CD14-positive monocyte (primary cell): ENCODE data around the gene JARID2. TPM values are rescaled to one million over a fixed set of nuclear protein-coding genes. Genes with fewer than 3 reads are reported as not detected.

Experiments used
- DNase-seq, 3 donors: peaks; one replicate each; pipeline ENCODE4 v3.0.0-alpha.2; 2011 to 2022
- H2AFZ ChIP-seq: 2 replicates; pipeline ENCODE4 v1.6.0; 2012; ENCODE audit warnings: mild to moderate bottlenecking, low read depth, low read length, inconsistent platforms; ENCODE audit not compliant: insufficient read depth, poor library complexity, severe bottlenecking
- H3K27ac ChIP-seq, 2 donors: 1 replicate in 1 of 2; 2 replicates in 1 of 2; pipeline ENCODE4 v1.5.1; 2012 to 2013; ENCODE audit warnings: low read length in 2 of 2, control low read depth in 1 of 2, inconsistent platforms in 1 of 2, low read depth in 1 of 2, mild to moderate bottlenecking in 1 of 2
- H3K27me3 ChIP-seq, 2 donors: one replicate each; pipeline versions ENCODE4 v1.6.0 to v1.6.1; 2011 to 2013; ENCODE audit warnings: low read length in 2 of 2; ENCODE audit not compliant: control insufficient read depth in 2 of 2, insufficient read depth in 2 of 2
- H3K36me3 ChIP-seq, 2 donors: replicated peaks in 1 of 2; 1 replicate in 1 of 2; 2 replicates in 1 of 2; pipeline versions ENCODE4 v1.5.1 to v1.6.1; 2012 to 2013; ENCODE audit warnings: low read length in 2 of 2, control low read depth in 1 of 2, inconsistent platforms in 1 of 2, mild to moderate bottlenecking in 1 of 2; ENCODE audit not compliant: insufficient read depth in 2 of 2, control insufficient read depth in 1 of 2
- H3K4me1 ChIP-seq, 2 donors: 1 replicate in 1 of 2; 2 replicates in 1 of 2; pipeline versions ENCODE4 v1.5.1 to v1.6.1; 2012 to 2013; ENCODE audit warnings: low read length in 2 of 2, control low read depth in 1 of 2, inconsistent platforms in 1 of 2, mild to moderate bottlenecking in 1 of 2, moderate library complexity in 1 of 2; ENCODE audit not compliant: insufficient read depth in 2 of 2, control insufficient read depth in 1 of 2
- H3K4me2 ChIP-seq: replicated peaks from 2 replicates; pipeline ENCODE3; 2012; ENCODE audit warnings: low read length, moderate library complexity, mild to moderate bottlenecking; ENCODE audit not compliant: poor library complexity, severe bottlenecking; ENCODE audit errors: extremely low read depth
- H3K4me3 ChIP-seq, 3 experiments: fragments of 200-600 bp in 1 of 3; sonication (generic) in 1 of 3; replicated peaks in 1 of 3; 1 replicate in 2 of 3; 2 replicates in 1 of 3; pipeline ENCODE4 v1.5.1; 2011 to 2013; ENCODE audit warnings: low read length in 3 of 3, mild to moderate bottlenecking in 3 of 3, control low read depth in 2 of 3, low read depth in 2 of 3, inconsistent platforms in 1 of 3, moderate library complexity in 1 of 3
- H3K79me2 ChIP-seq: 2 replicates; pipeline ENCODE4 v1.6.0; 2012; ENCODE audit warnings: mild to moderate bottlenecking, control low read depth, inconsistent platforms, low read length, moderate library complexity; ENCODE audit not compliant: insufficient read depth
- H3K9ac ChIP-seq: 2 replicates; pipeline ENCODE4 v1.6.0; 2017; ENCODE audit warnings: low read length, mild to moderate bottlenecking; ENCODE audit not compliant: insufficient read depth, poor library complexity, severe bottlenecking
- H3K9me3 ChIP-seq, 2 donors: replicated peaks in 1 of 2; 1 replicate in 1 of 2; 2 replicates in 1 of 2; pipeline versions ENCODE4 v1.5.1 to v1.6.1; 2012 to 2013; ENCODE audit warnings: low read length in 2 of 2, control low read depth in 1 of 2; ENCODE audit not compliant: control insufficient read depth in 1 of 2, insufficient read depth in 1 of 2
- H4K20me1 ChIP-seq: 2 replicates; pipeline ENCODE4 v1.6.0; 2012; ENCODE audit warnings: mild to moderate bottlenecking, low read length, control low read depth, moderate library complexity; ENCODE audit not compliant: insufficient read depth
- H3K27ac Mint-ChIP-seq, 7 donors: one replicate each; pipeline ENCODE4 v1.8.0; 2020; ENCODE audit warnings: mild to moderate bottlenecking in 7 of 7, mixed read lengths in 7 of 7, moderate library complexity in 6 of 7, inconsistent platforms in 2 of 7
- H3K27me3 Mint-ChIP-seq, 3 donors: one replicate each; pipeline ENCODE4 v1.8.0; 2021 to 2022; ENCODE audit warnings: low read depth in 3 of 3, mild to moderate bottlenecking in 3 of 3, mixed read lengths in 3 of 3, moderate library complexity in 3 of 3, inconsistent platforms in 1 of 3
- H3K36me3 Mint-ChIP-seq, 2 donors: one replicate each; pipeline ENCODE4 v1.8.0; 2020; ENCODE audit warnings: mixed read lengths in 2 of 2, inconsistent platforms in 1 of 2, mild to moderate bottlenecking in 1 of 2
- H3K4me1 Mint-ChIP-seq: one replicate; pipeline ENCODE4 v1.8.0; 2020; ENCODE audit warnings: mild to moderate bottlenecking, mixed read lengths
- H3K4me3 Mint-ChIP-seq, 2 donors: one replicate each; pipeline ENCODE4 v1.8.0; 2020; ENCODE audit warnings: mild to moderate bottlenecking in 2 of 2, mixed read lengths in 2 of 2, moderate library complexity in 1 of 2
- H3K9me3 Mint-ChIP-seq, 7 donors: one replicate each; pipeline ENCODE4 v1.8.0; 2020 to 2022; ENCODE audit warnings: mixed read lengths in 7 of 7, mild to moderate bottlenecking in 6 of 7, moderate library complexity in 6 of 7, inconsistent platforms in 2 of 7
- CTCF ChIP-seq: fragments of 200-600 bp; IDR thresholded peaks from one replicate; pipeline ENCODE4 v1.8.0; 2022; ENCODE audit warnings: antibody characterized with exemption, mild to moderate bottlenecking
- WGBS: methylation state at CpG from one replicate; pipeline ENCODE4 v1.1.5; 2013; ENCODE audit warnings: missing lambda C conversion rate; ENCODE audit not compliant: insufficient coverage; 5-methylcytosine and 5-hydroxymethylcytosine counted together
- intact Hi-C, 2 donors: fragments of 100-400 bp; cut with micrococcal nuclease; formaldehyde crosslinking; loops; one replicate each; pipeline versions ENCODE4 v1.15.0 to v1.15.1; 2023
- polyA plus RNA-seq, 3 donors: library from polyadenylated mRNA; depleted of rRNA in 1 of 3; unstranded in 2 of 3; stranded (reverse) in 1 of 3; fragments of 300-500 nt in 2 of 3; fragments of >200 nt in 1 of 3; fragmentation: Illumina TruSeq in 2 of 3; gene quantifications; 1 replicate in 2 of 3; 2 replicates in 1 of 3; pipeline ENCODE4 v1.2.3, GENCODE V29; 2012 to 2021

Gene JARID2
- polyA plus RNA-seq, 3 donors, result 6.8 to 17.5 (median 12.5) TPM

GRCh38 chr6:15484140-15484539 is 238.3 kb downstream of the JARID2 start:
- Histone ChIP-seq H3K9me3 (no peaks in the 10 kb centered on the region), H3K4me2 (no peak overlapping the region), H2AFZ (no peak overlapping the region), H3K79me2 (peaks cover 80% of the 10 kb centered on the region), H3K4me1 (peaks cover 10 to 14% of the 10 kb centered on the region in 2 donors), H3K27ac (peak overlapping the region in 1 of 2 donors; percentile 52), H3K36me3 (peaks cover 23 to 35% of the 10 kb centered on the region in 2 donors), H4K20me1 (peaks cover 97% of the 10 kb centered on the region), H3K4me3 (no peak overlapping the region), H3K27me3 (no peaks in the 10 kb centered on the region), H3K9ac (no peak overlapping the region)
- 100% methylated on average over 1 of the region's 3 CpGs for WGBS
- peak overlapping the region in 6 of 7 donors; percentile 1 to 85 (median 38) for H3K27ac Mint-ChIP-seq
- H3K36me3 Mint-ChIP-seq, result peaks cover 49 to 50% of the 10 kb centered on the region in 2 donors
- H3K4me1 Mint-ChIP-seq, result peaks cover 42% of the 10 kb centered on the region
- no peak for TF ChIP-seq CTCF
- DNase-seq, result no peak
- H3K9me3 Mint-ChIP-seq, result peaks cover 0 to 2% (median 0%) of the 10 kb centered on the region in 7 donors
- intact Hi-C loops, result no loop called here
- H3K4me3 Mint-ChIP-seq, result no peak overlapping the region
- H3K27me3 Mint-ChIP-seq, result no peaks in the 10 kb centered on the region

- Histone ChIP-seq H3K27me3 (no peaks in the 10 kb centered on the region), H3K4me2 (no peak overlapping the region), H3K79me2 (peaks cover 80% of the 10 kb centered on the region), H3K4me1 (peaks cover 10 to 14% of the 10 kb centered on the region in 2 donors), H3K4me3 (no peak overlapping the region), H3K36me3 (peaks cover 30 to 35% of the 10 kb centered on the region in 2 donors), H2AFZ (no peak overlapping the region), H3K27ac (peak overlapping the region in 1 of 2 donors; percentile 52), H4K20me1 (peaks cover 97% of the 10 kb centered on the region), H3K9me3 (no peaks in the 10 kb centered on the region), H3K9ac (no peak overlapping the region)
- DNase-seq, result no peak
- Mint-ChIP-seq H3K4me1 (peaks cover 42% of the 10 kb centered on the region), H3K9me3 (peaks cover 0 to 2% (median 0%) of the 10 kb centered on the region in 7 donors), H3K27ac (peak overlapping the region in 2 of 7 donors; percentile 43 to 55), H3K4me3 (no peak overlapping the region), H3K27me3 (no peaks in the 10 kb centered on the region), H3K36me3 (peaks cover 50 to 51% of the 10 kb centered on the region in 2 donors)
- intact Hi-C loops, result no loop called here
- TF ChIP-seq CTCF, result no peak
- WGBS, result no CpG with 5 or more reads among the region's 4 CpGs
These were observed 239.0 kb downstream of the JARID2 start for GRCh38 chr6:15484821-15485220.
